ENCODE results near the gene GOLM1. TPM values are rescaled to one million over a fixed set of nuclear protein-coding genes. Genes with fewer than 3 reads are reported as not detected.
A peak's percentile ranks its signal among the peaks of the same experiment; 100 is the strongest.

The GOLM1 gene
- total RNA-seq, 1 experiment from 2014 or later, result 75.1 TPM

GRCh38 chr9:86040861-86041155 is 58.5 kb downstream of the GOLM1 start (continued):
- TF ChIP-seq ARID4B (CRISPR knock-in tag; IDR thresholded peaks at IDR 0.05; ENCODE audit: borderline replicate concordance), result no peak
- no peak for TF ChIP-seq NR1H2 (CRISPR knock-in tag; IDR thresholded peaks at IDR 0.05)
- no peak for TF ChIP-seq ZNF232 (CRISPR knock-in tag; IDR thresholded peaks at IDR 0.05)
- no peak for TF ChIP-seq MLX (CRISPR knock-in tag; IDR thresholded peaks at IDR 0.05)
- TF ChIP-seq ATF1 (CRISPR knock-in tag; IDR thresholded peaks at IDR 0.05), result no peak
- no peak for TF ChIP-seq ZNF512 (CRISPR knock-in tag; IDR thresholded peaks at IDR 0.05; ENCODE audit: borderline replicate concordance)

GRCh38 chr9:86039991-86040860 is 59.1 kb downstream of the GOLM1 start:
- H3K9me3 Mint-ChIP-seq, result no peaks in the 10 kb centered on the region
- H3K4me3 Mint-ChIP-seq, result no peak overlapping the region
- ChIA-PET POLR2A (no interaction called here), CTCF (no interaction called here)
- no peak for TF ChIP-seq TEAD4 (CRISPR knock-in tag; IDR thresholded peaks at IDR 0.05)
- no peak for TF ChIP-seq ATF1 (CRISPR knock-in tag; IDR thresholded peaks at IDR 0.05)
- ATAC-seq, result no peak
- no peak overlapping the region for H3K27ac Mint-ChIP-seq
- no peak for DNase-seq (ENCODE audit: low spot score)
- H3K4me1 Mint-ChIP-seq, result peaks cover 8% of the 10 kb centered on the region
- peaks cover 23% of the 10 kb centered on the region for H3K36me3 Mint-ChIP-seq
- H3K27me3 Mint-ChIP-seq (ENCODE audit: low read depth), result no peaks in the 10 kb centered on the region

- CTCF ChIA-PET, result interaction anchor here (1.6 to 1.7 kb wide), 2 partner anchors 8 to 166 kb away, joined by 4 to 9 read pairs; no protein-coding TSS in a partner anchor
- H3K27me3 Mint-ChIP-seq (ENCODE audit: low read depth), result no peaks in the 10 kb centered on the region
- H3K36me3 Mint-ChIP-seq, result peaks cover 47% of the 10 kb centered on the region
- no peak for DNase-seq (ENCODE audit: low spot score)
- POLR2A ChIA-PET, result no interaction called here
- peak overlapping the region; percentile 58; the same call in 1 of the 2 replicates for H3K27ac Mint-ChIP-seq
- no peak for ATAC-seq
- H3K9me3 Mint-ChIP-seq, result no peaks in the 10 kb centered on the region
- H3K4me1 Mint-ChIP-seq, result peaks cover 11% of the 10 kb centered on the region
- H3K4me3 Mint-ChIP-seq, result no peak overlapping the region
- no peak for TF ChIP-seq NR2C2 (CRISPR knock-in tag; IDR thresholded peaks at IDR 0.05)
- no peak for TF ChIP-seq ESRRA (CRISPR knock-in tag; IDR thresholded peaks at IDR 0.05; ENCODE audit: borderline replicate concordance)
- TF ChIP-seq EMX1 (CRISPR knock-in tag; IDR thresholded peaks at IDR 0.05), result no peak
- TF ChIP-seq KAT7 (CRISPR knock-in tag; IDR thresholded peaks at IDR 0.05; ENCODE audit: borderline replicate concordance), result no peak
- no peak for TF ChIP-seq ERG (CRISPR knock-in tag; IDR thresholded peaks at IDR 0.05)
- TF ChIP-seq USF2 (CRISPR knock-in tag; IDR thresholded peaks at IDR 0.05), result no peak
- TF ChIP-seq FOXP1 (CRISPR knock-in tag; IDR thresholded peaks at IDR 0.05; ENCODE audit: borderline replicate concordance), result no peak
- TF ChIP-seq ZNF671 (CRISPR knock-in tag; IDR thresholded peaks at IDR 0.05), result no peak
- no peak for TF ChIP-seq ZNF232 (CRISPR knock-in tag; IDR thresholded peaks at IDR 0.05)
- TF ChIP-seq ZNF219 (CRISPR knock-in tag; IDR thresholded peaks at IDR 0.05; ENCODE audit: borderline replicate concordance), result no peak
- TF ChIP-seq MAX (CRISPR knock-in tag; IDR thresholded peaks at IDR 0.05), result no peak
- TF ChIP-seq JUN (CRISPR knock-in tag; IDR thresholded peaks at IDR 0.05), result no peak
- no peak for TF ChIP-seq PRRX2 (CRISPR knock-in tag; IDR thresholded peaks at IDR 0.05)
- no peak for TF ChIP-seq PREB (CRISPR knock-in tag; IDR thresholded peaks at IDR 0.05; ENCODE audit: borderline replicate concordance)
- no peak for TF ChIP-seq NR1H2 (CRISPR knock-in tag; IDR thresholded peaks at IDR 0.05)
- no peak for TF ChIP-seq ZNF423 (CRISPR knock-in tag; IDR thresholded peaks at IDR 0.05)
- no peak for TF ChIP-seq IRF1 (CRISPR knock-in tag; IDR thresholded peaks at IDR 0.05)
These were observed 62.8 kb downstream of the GOLM1 start for GRCh38 chr9:86036555-86036954.
